GM18861 (cell line): ENCODE data around the gene PGAM5.

Source experiments
- ATAC-seq: cut with Tn5 transposase; IDR thresholded peaks from one replicate; pipeline ENCODE4 v1.9.1; 2021; ENCODE audit not compliant: unreplicated experiment

PGAM5 gene

GRCh38 chr12:132710405-132711079, at the start of gene PGAM5:
Gene PGAM5, plus strand, starts transcription at chr12:132710842. Its CDS starts 35 bp downstream, at chr12:132710877.
- ATAC-seq: peak; percentile 86

GRCh38 chr12:132660996-132661395, 49.6 kb upstream of the PGAM5 start:
- ATAC-seq: no peak

DNA sequence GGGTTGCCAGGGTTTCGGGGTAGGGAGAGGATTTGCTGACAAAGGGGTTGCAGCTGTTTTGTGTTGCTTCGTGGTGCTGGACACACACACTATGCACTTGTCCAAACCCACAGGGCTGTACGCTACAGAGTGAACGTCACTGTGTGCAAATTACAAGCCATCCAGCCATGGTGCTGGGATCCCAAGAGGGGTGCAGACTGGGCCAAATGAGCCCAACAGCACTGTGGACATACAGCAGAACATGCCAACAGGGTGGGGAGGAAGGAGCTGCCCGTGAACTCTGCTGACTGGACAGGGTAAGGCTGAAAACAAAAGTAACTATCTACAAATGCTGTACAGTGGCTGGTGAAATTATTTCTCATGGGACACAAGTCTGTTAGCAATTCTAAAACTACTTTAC, 48.7 kb upstream of the PGAM5 start:
- no peak for ATAC-seq

- ATAC-seq: no peak
Observed at GRCh38 chr12:132662901-132663755, 47.5 kb upstream of the PGAM5 start.

GRCh38 chr12:132664206-132665148, 46.2 kb upstream of the PGAM5 start:
- no peak for ATAC-seq

DNA sequence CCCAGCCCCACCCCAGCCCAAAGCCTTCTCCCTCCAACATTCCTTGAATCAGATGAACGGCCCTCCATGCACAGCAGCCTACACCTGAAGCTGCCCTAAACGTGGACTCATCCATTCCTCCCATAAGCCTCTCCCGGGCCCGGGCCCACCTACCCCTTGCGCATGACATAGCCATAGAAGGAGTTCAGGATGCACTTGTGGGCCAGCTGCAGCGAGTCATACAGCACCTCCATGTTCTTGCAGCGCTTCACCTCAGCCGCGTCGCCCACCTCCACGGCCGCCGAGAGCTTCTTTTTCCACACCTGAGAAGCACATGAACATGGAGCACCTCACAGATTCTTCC, 45.5 kb upstream of the PGAM5 start:
- no peak for ATAC-seq

DNA sequence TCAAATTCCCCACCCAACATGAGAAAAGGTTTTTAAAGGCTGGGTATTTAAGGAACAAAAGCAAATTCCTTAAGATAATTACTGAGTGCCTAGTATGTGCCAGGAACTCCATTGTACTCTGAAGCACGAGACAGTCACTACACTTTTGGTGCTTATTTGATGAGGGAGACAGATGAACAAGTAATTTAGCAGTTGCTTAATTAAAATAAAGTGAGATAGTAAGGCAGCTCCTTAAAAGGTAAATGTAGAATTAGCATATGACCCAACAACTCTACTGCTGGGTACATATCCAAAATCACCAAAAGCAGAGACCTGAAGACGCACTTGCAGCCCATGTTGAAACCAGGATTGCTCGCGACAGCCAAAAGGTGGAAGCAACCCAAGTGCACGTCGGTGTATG, 44.8 kb upstream of the PGAM5 start:
- ATAC-seq: no peak

DNA sequence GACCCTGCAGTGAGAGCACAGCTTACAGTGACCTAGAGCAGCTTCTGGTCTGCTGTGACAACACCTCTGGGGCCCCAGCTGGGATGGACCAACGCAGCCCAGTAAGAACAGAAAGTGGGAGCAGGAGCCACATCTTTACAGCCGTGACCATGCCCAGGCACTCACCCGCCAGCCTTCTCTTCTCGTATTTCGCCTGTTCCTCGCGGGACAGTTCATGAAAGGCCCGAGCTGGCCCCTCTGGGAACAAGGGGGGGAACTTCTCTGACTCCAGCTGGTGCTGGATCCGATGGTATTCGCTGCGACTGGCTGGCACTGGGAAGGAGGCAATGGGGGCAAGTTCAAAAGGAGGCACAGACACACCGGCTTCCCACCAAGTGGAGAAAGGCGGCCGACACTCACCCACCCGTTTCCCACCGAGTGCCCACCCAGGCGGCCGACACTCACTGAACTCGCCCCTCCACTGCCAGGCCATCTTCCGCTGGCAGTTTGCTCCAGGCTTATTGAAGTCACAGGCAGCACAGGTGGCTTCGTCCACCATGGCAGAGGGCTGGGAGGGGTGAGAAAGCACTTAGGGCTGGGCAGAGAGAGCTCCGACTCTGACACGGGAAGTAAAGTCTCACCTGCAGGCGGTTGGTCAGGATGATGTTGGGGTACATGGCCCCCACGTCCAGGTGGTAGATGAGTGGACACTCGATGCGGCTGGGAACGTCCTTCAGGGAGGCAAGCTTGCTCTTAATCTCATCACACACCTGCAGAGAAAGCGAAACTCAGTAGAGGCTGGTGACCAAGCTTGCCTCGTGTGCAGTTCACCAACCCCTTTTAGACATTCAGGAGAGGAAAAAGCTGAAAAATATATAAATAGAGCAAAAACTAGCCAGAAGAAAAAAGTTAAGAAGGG, 42.2 kb upstream of the PGAM5 start:
- no peak for ATAC-seq

GRCh38 chr12:132669166-132669879, 41.3 kb upstream of the PGAM5 start:
- no peak for ATAC-seq

DNA sequence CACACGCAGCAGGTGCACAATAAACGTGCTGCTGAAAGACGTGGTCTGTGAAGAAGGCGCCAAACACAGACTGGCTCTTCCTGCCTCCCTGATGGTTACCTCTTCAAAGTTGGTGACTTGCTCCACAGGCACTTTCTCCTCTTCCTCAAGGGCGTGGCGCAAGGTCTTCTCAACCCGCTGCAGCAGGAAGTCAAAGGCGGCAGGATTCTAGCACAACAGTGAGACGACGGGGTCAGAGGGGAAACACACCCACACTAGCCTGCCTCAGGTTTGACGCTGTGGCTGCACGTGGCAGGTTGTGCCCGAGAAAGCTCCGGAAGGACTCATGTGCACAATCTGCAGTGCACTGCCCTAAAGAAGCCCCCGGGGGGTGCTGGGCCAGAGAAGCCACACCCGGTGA, 38.5 kb upstream of the PGAM5 start:
- ATAC-seq: no peak

DNA sequence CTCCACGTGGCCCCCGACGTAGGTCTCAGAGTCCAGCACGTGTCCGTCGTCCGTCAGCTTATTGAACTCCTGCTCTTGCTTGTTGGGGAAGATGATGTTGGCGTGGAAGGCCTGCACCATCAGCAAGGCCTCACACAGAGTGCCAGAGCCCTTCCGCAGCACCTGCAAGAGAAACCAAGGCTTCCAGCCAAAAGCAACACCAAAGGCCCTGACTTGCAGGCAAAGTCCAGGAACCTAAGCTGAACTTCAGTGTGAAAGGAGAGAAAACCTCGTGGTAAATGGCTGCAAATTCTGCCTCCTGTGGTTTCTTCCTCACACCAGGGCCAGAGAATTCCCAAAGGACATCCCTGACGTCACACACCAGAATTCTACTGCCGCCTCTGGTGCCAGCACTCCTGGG, 38.0 kb upstream of the PGAM5 start:
- no peak for ATAC-seq

DNA sequence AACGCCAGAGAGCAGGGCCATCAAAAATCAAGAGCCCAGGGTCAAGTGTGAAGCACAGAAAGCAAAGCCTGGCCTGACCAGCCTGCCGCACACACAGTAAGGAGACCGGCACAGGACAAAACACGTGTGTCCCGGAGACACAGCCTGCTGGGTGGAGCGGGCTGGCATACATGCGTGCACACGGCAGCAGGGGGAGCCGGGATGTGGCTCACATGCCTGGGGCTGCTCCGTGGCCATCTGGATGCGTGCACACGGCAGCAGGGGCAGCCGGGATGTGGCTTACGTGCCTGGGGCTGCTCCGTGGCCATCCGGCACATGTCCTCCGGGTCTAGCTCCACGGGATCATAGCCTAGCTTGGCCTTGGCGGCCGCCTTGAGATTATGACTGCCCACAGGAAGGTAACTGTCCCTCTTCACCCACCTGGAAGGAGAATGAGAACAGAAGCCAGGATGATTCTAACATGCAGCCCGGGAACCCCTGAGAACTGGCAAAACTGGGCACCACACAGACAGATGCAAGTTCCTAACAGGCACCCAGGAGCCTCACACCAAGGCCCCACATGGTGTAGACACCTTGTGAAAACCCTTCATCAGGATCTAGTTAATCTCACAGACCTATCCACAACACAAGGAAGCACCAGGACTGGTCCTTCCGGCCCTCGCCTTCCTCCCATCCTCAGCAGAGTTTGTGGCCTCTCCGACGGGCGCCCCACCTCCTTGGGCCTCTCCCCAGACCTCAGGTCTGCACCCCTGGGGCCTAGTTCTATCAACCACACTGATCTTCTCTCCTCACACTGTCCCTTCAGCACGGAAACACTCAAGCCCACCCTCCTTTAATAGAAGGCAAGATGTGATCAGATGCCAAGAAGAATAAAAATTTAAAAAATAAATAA, 37.1 kb upstream of the PGAM5 start:
- no peak for ATAC-seq

DNA sequence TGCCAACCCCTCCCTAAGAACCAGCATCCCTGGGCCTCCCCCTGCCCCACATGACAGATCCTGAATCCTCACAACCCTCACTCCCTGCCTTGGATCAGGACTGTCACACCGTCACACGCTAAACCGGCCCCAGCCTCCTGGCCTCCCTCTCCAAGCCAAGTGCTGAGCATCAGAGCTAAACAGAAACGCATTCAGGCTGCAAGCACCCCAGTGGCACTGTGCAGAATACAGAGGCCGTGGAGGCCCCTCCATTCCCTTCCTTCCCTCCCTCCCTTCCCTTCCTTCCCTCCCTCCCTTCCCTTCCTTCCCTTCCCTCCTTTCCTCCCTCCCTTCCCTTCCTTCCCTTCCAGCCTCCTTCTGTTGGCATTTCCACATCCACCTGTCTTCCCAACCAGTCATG, 36.1 kb upstream of the PGAM5 start:
- no peak for ATAC-seq

GRCh38 chr12:132675757-132676432, 34.7 kb upstream of the PGAM5 start:
- no peak for ATAC-seq

GRCh38 chr12:132677492-132677891, 33.1 kb upstream of the PGAM5 start:
- no peak for ATAC-seq

DNA sequence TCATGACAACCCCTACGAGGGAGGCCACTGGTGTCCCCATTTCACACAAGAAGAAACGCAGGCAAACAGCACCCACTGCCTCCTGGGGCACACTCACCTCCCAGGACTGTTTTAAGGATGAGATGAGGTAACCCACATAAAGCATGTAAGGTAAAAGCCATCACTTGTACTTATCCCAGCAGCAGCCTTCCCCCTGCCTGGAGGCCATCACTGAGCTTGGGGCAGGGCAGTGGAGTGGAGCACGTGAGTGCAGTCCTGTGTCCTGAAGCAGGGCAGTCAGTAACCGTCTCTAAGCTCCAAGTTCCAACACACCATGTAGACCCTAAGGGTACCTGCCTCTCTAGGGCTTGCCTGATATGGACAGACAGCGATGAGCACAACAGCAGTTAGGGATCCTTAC, 25.2 kb upstream of the PGAM5 start:
- no peak for ATAC-seq

GRCh38 chr12:132686825-132687210, 23.8 kb upstream of the PGAM5 start:
- ATAC-seq: peak; percentile 8
